Fibroblast of lung (primary cell): ENCODE data around the gene MTRFR. TPM values are rescaled to one million over a fixed set of nuclear protein-coding genes. Genes with fewer than 3 reads are reported as not detected.

ENCODE experiments used
- DNase-seq, 2 donors: peaks; one replicate each; pipeline versions ENCODE4 v3.0.0 to v3.0.0-alpha.2; 2010; ENCODE audit warnings: low read depth in 2 of 2
- H2AFZ ChIP-seq: 2 replicates; pipeline ENCODE4 v1.5.1; 2012; ENCODE audit warnings: low read length, control low read depth, inconsistent platforms
- H3K27ac ChIP-seq: 2 replicates; pipeline ENCODE4 v1.5.1; 2011; ENCODE audit warnings: low read length, control low read depth; ENCODE audit not compliant: insufficient read depth
- H3K27me3 ChIP-seq: 2 replicates; pipeline ENCODE4 v1.5.1; 2011; ENCODE audit warnings: mild to moderate bottlenecking, low read length; ENCODE audit not compliant: control insufficient read depth, insufficient read depth
- H3K36me3 ChIP-seq: 2 replicates; pipeline ENCODE4 v1.5.1; 2011; ENCODE audit warnings: low read length; ENCODE audit not compliant: control insufficient read depth, insufficient read depth
- H3K4me1 ChIP-seq: 2 replicates; pipeline ENCODE4 v1.5.1; 2011; ENCODE audit warnings: low read length; ENCODE audit not compliant: control insufficient read depth, insufficient read depth; ENCODE audit errors: extremely low read depth
- H3K4me2 ChIP-seq: 2 replicates; pipeline ENCODE4 v1.5.1; 2011; ENCODE audit warnings: low read length, control low read depth; ENCODE audit not compliant: insufficient read depth; ENCODE audit errors: extremely low read depth
- H3K4me3 ChIP-seq, 4 experiments: fragments of 200-600 bp in 1 of 4; sonication (generic) in 1 of 4; replicated peaks in 1 of 4; 2 replicates each; pipeline ENCODE4 v1.5.1; 2011 to 2016; ENCODE audit warnings: low read length in 4 of 4, low read depth in 3 of 4, mild to moderate bottlenecking in 3 of 4, control low read depth in 2 of 4, inconsistent platforms in 1 of 4, mixed read lengths in 1 of 4; ENCODE audit not compliant: insufficient read depth in 1 of 4; ENCODE audit errors: control extremely low read depth in 1 of 4
- H3K79me2 ChIP-seq: 2 replicates; pipeline ENCODE4 v1.5.1; 2012; ENCODE audit warnings: mild to moderate bottlenecking, low read length, inconsistent platforms; ENCODE audit not compliant: control insufficient read depth, insufficient read depth
- H3K9ac ChIP-seq: 2 replicates; pipeline ENCODE4 v1.5.1; 2011; ENCODE audit warnings: mild to moderate bottlenecking, low read length, control low read depth; ENCODE audit not compliant: insufficient read depth
- H3K9me3 ChIP-seq: 2 replicates; pipeline ENCODE4 v1.5.1; 2012; ENCODE audit warnings: low read depth, low read length; ENCODE audit not compliant: control insufficient read depth, insufficient read depth
- H4K20me1 ChIP-seq: 2 replicates; pipeline ENCODE4 v1.5.1; 2011; ENCODE audit warnings: low read length; ENCODE audit not compliant: control insufficient read depth, insufficient read depth; ENCODE audit errors: extremely low read depth
- EZH2 ChIP-seq: IDR thresholded peaks from 2 replicates; pipeline ENCODE4 v1.5.1; 2012; ENCODE audit warnings: low read length, control low read depth, mild to moderate bottlenecking; ENCODE audit errors: missing control alignments
- polyA plus RNA-seq, 2 donors: library from polyadenylated mRNA; depleted of rRNA in 1 of 2; stranded (reverse) in 1 of 2; unstranded in 1 of 2; fragments of >200 nt; gene quantifications; 2 replicates each; pipeline ENCODE4 v1.2.1, GENCODE V29; 2011 to 2012; ENCODE audit warnings: missing spikeins in 1 of 2
- total RNA-seq: library from RNA; depleted of rRNA; stranded (reverse); fragments of >200 nt; gene quantifications from 2 replicates; pipeline ENCODE4 v1.2.1, GENCODE V29; 2014
- TF ChIP-seq, protein P1 (sequence below), 2 donors: IDR thresholded peaks in 1 of 2; conservative IDR thresholded peaks in 1 of 2; 1 replicate in 1 of 2; 2 replicates in 1 of 2; pipeline ENCODE4 v1.5.1; 2011 to 2012; ENCODE audit warnings: low read length in 2 of 2, control low read depth in 1 of 2, inconsistent platforms in 1 of 2, low read depth in 1 of 2, mild to moderate bottlenecking in 1 of 2

MTRFR gene
- total and polyA plus RNA-seq, 2 donors (not counting 1 experiment from before 2014, with no cell fraction given): 10.4 to 17.5 TPM

DNA sequence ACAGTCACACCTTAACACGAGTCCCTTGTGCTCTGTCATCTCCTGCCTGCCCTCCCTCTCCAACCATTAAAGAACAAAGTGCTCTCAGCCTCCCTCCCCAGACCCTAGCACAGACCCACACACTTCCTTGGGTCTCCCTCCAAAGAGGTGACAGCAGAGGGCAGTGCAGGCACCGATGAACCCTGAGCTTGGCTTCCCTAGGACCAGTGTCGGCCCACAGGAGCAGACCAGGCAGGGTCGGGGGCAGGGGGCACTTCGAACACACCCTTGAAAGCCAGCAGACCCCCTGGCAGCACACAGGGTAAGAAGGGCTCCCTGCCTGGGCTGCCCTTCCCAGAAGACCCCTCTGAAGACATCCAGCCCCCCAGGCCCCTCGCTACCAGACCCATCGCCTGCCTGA is 31.4 kb downstream of the MTRFR start:
- TF ChIP-seq, protein P1, sequence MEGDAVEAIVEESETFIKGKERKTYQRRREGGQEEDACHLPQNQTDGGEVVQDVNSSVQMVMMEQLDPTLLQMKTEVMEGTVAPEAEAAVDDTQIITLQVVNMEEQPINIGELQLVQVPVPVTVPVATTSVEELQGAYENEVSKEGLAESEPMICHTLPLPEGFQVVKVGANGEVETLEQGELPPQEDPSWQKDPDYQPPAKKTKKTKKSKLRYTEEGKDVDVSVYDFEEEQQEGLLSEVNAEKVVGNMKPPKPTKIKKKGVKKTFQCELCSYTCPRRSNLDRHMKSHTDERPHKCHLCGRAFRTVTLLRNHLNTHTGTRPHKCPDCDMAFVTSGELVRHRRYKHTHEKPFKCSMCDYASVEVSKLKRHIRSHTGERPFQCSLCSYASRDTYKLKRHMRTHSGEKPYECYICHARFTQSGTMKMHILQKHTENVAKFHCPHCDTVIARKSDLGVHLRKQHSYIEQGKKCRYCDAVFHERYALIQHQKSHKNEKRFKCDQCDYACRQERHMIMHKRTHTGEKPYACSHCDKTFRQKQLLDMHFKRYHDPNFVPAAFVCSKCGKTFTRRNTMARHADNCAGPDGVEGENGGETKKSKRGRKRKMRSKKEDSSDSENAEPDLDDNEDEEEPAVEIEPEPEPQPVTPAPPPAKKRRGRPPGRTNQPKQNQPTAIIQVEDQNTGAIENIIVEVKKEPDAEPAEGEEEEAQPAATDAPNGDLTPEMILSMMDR (conservative IDR thresholded peaks at IDR 0.05 in 1 of 2, IDR thresholded peaks at IDR 0.05 in 1 of 2; ENCODE audit: low read depth in 1 of 2, low read length in 2 of 2): no peak
- TF ChIP-seq EZH2: no peak
- no peaks in the 10 kb centered on the region for H3K27me3 ChIP-seq
- peaks cover 43% of the 10 kb centered on the region for H3K79me2 ChIP-seq
- no peak overlapping the region for H3K27ac ChIP-seq
- H3K9ac ChIP-seq: no peak overlapping the region
- H4K20me1 ChIP-seq: no peaks in the 10 kb centered on the region
- H2AFZ ChIP-seq: no peak overlapping the region
- no peak overlapping the region for H3K4me2 ChIP-seq
- H3K36me3 ChIP-seq: peaks cover 29% of the 10 kb centered on the region
- H3K4me1 ChIP-seq: peaks cover 5% of the 10 kb centered on the region
- no peak for DNase-seq
- no peaks in the 10 kb centered on the region for H3K9me3 ChIP-seq
- H3K4me3 ChIP-seq: no peak overlapping the region

DNA sequence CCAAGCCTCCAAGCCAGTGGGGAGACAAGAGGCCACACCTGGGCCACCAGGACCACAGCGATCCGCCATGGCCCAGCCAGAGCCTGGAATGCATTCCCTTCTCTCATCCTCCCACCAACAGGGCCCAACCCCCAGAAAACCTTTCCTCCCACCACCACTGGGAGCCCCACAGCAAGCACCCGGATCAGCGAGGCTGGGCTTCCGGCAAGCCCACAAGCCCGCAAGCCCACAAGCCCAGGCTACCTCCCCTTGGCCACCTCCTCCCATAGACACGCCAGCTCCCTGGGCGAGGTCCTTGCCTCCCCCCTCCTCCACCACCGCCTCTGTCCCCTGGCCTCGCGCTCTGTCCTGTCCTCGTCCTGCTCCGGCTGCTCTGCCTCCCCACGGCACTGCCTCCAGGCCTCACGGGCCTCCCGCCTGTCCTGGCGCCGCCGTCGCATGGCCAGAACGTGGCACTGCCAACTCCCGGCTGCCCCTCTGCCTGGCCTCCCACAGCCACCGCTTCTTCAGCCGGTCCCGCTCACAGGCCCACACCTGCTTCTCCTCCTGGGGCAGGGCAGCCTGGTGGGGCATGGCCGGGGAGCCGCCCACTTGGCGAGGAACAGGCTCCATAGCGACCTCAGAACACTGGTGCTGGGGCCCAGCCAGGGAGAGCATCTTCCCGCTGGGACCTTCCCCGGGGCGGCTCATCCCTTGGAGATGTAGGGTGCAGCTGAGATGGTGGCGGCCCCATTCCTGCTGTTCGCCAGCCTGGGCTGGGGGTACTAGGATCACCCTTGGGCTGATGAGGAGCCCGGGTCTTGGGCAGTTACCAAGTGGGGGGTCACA is 32.8 kb downstream of the MTRFR start:
- TF ChIP-seq EZH2: no peak
- TF ChIP-seq, protein P1 (conservative IDR thresholded peaks at IDR 0.05 in 1 of 2, IDR thresholded peaks at IDR 0.05 in 1 of 2; ENCODE audit: low read depth in 1 of 2, low read length in 2 of 2): no peak
- Histone ChIP-seq H4K20me1 (no peaks in the 10 kb centered on the region), H3K4me1 (peaks cover 9% of the 10 kb centered on the region), H3K9ac (no peak overlapping the region), H3K4me2 (no peak overlapping the region), H3K9me3 (no peaks in the 10 kb centered on the region), H2AFZ (no peak overlapping the region), H3K4me3 (no peak overlapping the region), H3K36me3 (peaks cover 29% of the 10 kb centered on the region), H3K79me2 (peaks cover 55% of the 10 kb centered on the region), H3K27ac (no peak overlapping the region), H3K27me3 (no peaks in the 10 kb centered on the region)
- no peak for DNase-seq

DNA sequence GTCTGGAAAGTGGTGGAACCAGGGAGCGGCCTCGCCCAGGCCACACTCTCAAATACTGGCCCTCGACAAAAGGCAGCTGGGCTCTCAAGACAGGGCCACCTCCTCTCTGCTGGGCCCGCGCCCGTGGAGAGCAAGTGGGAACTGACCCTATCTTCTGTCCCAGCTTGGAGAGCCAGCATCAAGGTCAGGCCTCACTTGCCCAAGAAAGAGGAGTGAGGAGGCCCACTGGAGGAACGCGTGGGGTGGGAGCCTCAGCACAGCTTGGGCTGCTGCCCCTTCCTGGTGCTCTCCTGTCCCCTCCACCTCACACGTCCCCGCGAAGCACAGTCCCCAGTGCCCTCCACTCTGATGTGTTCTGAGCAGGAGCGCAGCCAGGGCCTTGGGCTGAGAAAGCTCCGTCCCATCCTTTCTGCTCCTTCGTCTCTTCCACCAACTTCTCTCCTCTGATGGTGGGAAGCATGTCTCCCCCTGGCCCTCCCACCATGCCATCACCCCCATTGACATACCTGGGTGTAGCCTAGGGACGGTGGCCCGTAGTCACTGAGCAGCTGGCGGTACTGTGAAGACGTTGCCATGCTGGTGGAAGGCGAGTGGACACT is 33.5 kb downstream of the MTRFR start:
- TF ChIP-seq, protein P1 (conservative IDR thresholded peaks at IDR 0.05 in 1 of 2, IDR thresholded peaks at IDR 0.05 in 1 of 2; ENCODE audit: low read depth in 1 of 2, low read length in 2 of 2): no peak
- TF ChIP-seq EZH2: no peak
- no peak overlapping the region for H3K9ac ChIP-seq
- H3K79me2 ChIP-seq: peaks cover 55% of the 10 kb centered on the region
- DNase-seq: no peak
- peaks cover 27% of the 10 kb centered on the region for H3K36me3 ChIP-seq
- peaks cover 9% of the 10 kb centered on the region for H3K4me1 ChIP-seq
- H3K27ac ChIP-seq: no peak overlapping the region
- no peaks in the 10 kb centered on the region for H3K9me3 ChIP-seq
- no peak overlapping the region for H2AFZ ChIP-seq
- no peak overlapping the region for H3K4me2 ChIP-seq
- H3K4me3 ChIP-seq: no peak overlapping the region
- no peaks in the 10 kb centered on the region for H4K20me1 ChIP-seq
- H3K27me3 ChIP-seq: no peaks in the 10 kb centered on the region
